HL-60 (cell line): ENCODE measurements around the gene PPP2R5D.

Experiments used
- CTCF ChIP-seq: IDR thresholded peaks from one replicate; pipeline ENCODE4 v1.5.1; 2011; ENCODE audit warnings: low read length, control low read depth, inconsistent platforms; ENCODE audit not compliant: insufficient read depth
- GABPA ChIP-seq: IDR thresholded peaks from 2 replicates; pipeline ENCODE4 v1.6.1; 2012; ENCODE audit warnings: low read depth
- POLR2AphosphoS5 ChIP-seq: IDR thresholded peaks from 2 replicates; pipeline ENCODE4 v1.6.1; 2012; ENCODE audit warnings: low read depth
- REST ChIP-seq: IDR thresholded peaks from 2 replicates; pipeline ENCODE4 v1.6.1; 2012; ENCODE audit warnings: low read depth; ENCODE audit not compliant: insufficient replicate concordance
- SPI1 ChIP-seq: IDR thresholded peaks from 2 replicates; pipeline ENCODE4 v1.6.1; 2012; ENCODE audit warnings: low read depth, mild to moderate bottlenecking, borderline replicate concordance

GRCh38 chr6:42967228-42967627 lies 17.1 kb upstream of the PPP2R5D start:
- TF ChIP-seq CTCF, result no peak
- no peak for TF ChIP-seq POLR2AphosphoS5
- TF ChIP-seq GABPA, result no peak
- TF ChIP-seq REST, result no peak
- TF ChIP-seq SPI1, result no peak
